Thyroid gland (tissue), 4 donors: ENCODE data around the gene SATL1. TPM values are rescaled to one million over a fixed set of nuclear protein-coding genes. Genes with fewer than 3 reads are reported as not detected.

Experiments used
- DNase-seq, 2 donors: peaks; one replicate each; pipeline ENCODE4 v3.0.0-alpha.2; 2019
- H3K27ac ChIP-seq, 3 donors: fragments of 200-600 bp; sonication (generic); 1 replicate in 2 of 3; 2 replicates in 1 of 3; pipeline ENCODE4 v1.5.1; 2016 to 2019; ENCODE audit warnings: mild to moderate bottlenecking in 1 of 3, moderate library complexity in 1 of 3
- H3K27me3 ChIP-seq: fragments of 200-600 bp; sonication (generic); one replicate; pipeline ENCODE4 v1.5.1; 2019
- H3K36me3 ChIP-seq, 2 donors: fragments of 200-600 bp; sonication (generic); one replicate each; pipeline ENCODE4 v1.5.1; 2016 to 2019
- H3K4me1 ChIP-seq, 2 donors: fragments of 200-600 bp; sonication (generic); one replicate each; pipeline ENCODE4 v1.5.1; 2017 to 2019
- H3K4me3 ChIP-seq, 3 donors: fragments of 200-600 bp; sonication (generic); replicated peaks in 1 of 3; 1 replicate in 2 of 3; 2 replicates in 1 of 3; pipeline ENCODE4 v1.5.1; 2016; ENCODE audit warnings: mild to moderate bottlenecking in 1 of 3
- H3K9me3 ChIP-seq: fragments of 200-600 bp; sonication (generic); one replicate; pipeline ENCODE4 v1.5.1; 2017
- POLR2A ChIP-seq, 2 donors: fragments of 450-650 bp; IDR thresholded peaks; one replicate each; pipeline ENCODE4 v1.6.1; 2017; ENCODE audit warnings: antibody characterized with exemption in 2 of 2, mild to moderate bottlenecking in 2 of 2, moderate library complexity in 1 of 2
- WGBS, 2 donors: methylation state at CpG; one replicate each; pipeline ENCODE4 v1.1.5; 2017; 5-methylcytosine and 5-hydroxymethylcytosine counted together
- intact Hi-C: fragments of 100-400 bp; cut with DNase I; formaldehyde crosslinking; loops from one replicate; pipeline ENCODE4 v1.15.1; 2023
- total RNA-seq, 4 donors: library from RNA; depleted of rRNA; stranded (reverse); fragments of >200 nt; gene quantifications; one replicate each; pipeline ENCODE4 v1.2.3, GENCODE V29; 2016
- TF ChIP-seq, protein P1 (sequence below), 6 experiments: fragments of 200-600 bp in 3 of 6; fragments of 450-650 bp in 3 of 6; sonication (generic) in 3 of 6; IDR thresholded peaks; one replicate each; pipeline ENCODE4 v1.5.1; 2016 to 2019; ENCODE audit warnings: antibody characterized with exemption in 6 of 6, mild to moderate bottlenecking in 2 of 6, inconsistent platforms in 1 of 6, moderate library complexity in 1 of 6

Gene SATL1
- total RNA-seq, 4 donors from 2014 or later, result 0.13 TPM; not detected in 3

DNA sequence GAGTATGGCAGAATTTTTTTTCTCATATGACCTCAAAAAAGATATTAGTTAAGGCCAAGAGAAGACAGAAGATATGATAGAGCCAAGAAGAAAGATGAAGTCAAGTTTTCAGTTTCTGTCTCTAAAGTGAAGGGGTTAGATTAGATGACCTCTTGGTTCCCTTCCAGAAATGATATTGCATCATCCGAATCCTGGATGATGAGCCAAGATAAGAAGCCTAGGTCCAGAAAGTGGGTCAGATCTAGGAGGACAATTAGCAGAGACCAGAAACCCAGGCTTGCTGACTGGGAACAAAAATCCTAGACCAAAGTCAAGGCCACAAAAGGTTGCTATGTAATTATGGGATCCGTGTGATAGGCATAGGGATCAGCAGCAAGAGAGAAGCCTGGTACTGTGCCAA is 20.2 kb downstream of the SATL1 start:
- no peaks in the 10 kb centered on the region for H3K36me3 ChIP-seq
- 68 to 81% methylated on average over 2 of the region's 2 CpGs for WGBS, 2 donors
- DNase-seq, result no peak
- no peak for TF ChIP-seq POLR2A (IDR thresholded peaks at IDR 0.05)
- TF ChIP-seq, protein P1, sequence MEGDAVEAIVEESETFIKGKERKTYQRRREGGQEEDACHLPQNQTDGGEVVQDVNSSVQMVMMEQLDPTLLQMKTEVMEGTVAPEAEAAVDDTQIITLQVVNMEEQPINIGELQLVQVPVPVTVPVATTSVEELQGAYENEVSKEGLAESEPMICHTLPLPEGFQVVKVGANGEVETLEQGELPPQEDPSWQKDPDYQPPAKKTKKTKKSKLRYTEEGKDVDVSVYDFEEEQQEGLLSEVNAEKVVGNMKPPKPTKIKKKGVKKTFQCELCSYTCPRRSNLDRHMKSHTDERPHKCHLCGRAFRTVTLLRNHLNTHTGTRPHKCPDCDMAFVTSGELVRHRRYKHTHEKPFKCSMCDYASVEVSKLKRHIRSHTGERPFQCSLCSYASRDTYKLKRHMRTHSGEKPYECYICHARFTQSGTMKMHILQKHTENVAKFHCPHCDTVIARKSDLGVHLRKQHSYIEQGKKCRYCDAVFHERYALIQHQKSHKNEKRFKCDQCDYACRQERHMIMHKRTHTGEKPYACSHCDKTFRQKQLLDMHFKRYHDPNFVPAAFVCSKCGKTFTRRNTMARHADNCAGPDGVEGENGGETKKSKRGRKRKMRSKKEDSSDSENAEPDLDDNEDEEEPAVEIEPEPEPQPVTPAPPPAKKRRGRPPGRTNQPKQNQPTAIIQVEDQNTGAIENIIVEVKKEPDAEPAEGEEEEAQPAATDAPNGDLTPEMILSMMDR (IDR thresholded peaks at IDR 0.05), result no peak
- H3K4me3 ChIP-seq, result no peak overlapping the region
- no peaks in the 10 kb centered on the region for H3K27me3 ChIP-seq
- H3K4me1 ChIP-seq, result no peaks in the 10 kb centered on the region
- H3K27ac ChIP-seq, result no peak overlapping the region
- no peaks in the 10 kb centered on the region for H3K9me3 ChIP-seq
- intact Hi-C loops, result no loop called here

DNA sequence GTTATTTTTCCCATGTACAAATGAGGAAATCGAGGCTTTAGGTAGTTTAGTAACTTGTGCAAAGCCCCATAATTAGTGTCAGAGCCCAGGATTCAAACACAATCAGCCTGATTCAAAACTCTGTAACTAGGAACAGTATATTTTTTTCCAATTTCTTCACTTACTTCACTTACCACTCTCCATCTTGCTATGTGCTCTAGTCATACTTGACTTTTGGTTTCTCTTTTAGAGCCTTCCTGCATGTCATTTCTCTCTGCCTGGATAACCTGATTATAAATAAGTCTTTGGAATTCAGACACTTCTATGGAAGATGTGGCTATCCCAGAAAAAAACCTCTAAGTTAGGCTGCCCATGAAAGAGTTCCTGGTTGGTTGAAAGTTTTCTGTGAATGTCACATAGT is 22.2 kb downstream of the SATL1 start:
- 73 to 85% methylated on average over 1 of the region's 1 CpG for WGBS, 2 donors

DNA sequence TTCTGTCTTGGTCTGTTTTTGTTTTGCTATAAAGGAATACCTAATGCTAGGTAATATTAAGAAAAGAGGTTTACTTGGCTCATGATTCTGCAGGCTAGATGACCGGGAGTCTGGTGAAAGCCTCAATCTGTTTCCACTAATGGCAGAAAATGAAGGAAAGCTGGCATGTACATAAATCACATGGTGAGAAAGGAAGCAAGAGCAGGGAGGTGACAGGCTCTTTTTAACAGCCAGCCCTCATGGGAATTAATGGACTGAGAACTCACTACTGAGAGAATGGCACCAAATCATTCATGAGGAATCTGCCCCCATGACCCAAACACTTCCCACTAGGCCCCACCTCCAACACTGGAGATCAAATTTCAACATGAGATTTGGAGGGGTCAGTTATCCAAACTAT is 27.6 kb downstream of the SATL1 start:
- WGBS, 2 donors, result 79 to 85% methylated on average over 1 of the region's 1 CpG
- TF ChIP-seq POLR2A (IDR thresholded peaks at IDR 0.05), result no peak
- TF ChIP-seq, protein P1 (IDR thresholded peaks at IDR 0.05), result no peak
- H3K4me3 ChIP-seq, result no peak overlapping the region

More for the DNA sequence above, 22.2 kb downstream of the SATL1 start:
- no peaks in the 10 kb centered on the region for H3K4me1 ChIP-seq
- H3K9me3 ChIP-seq, result no peaks in the 10 kb centered on the region
- H3K27me3 ChIP-seq, result no peaks in the 10 kb centered on the region
- no peak overlapping the region for H3K27ac ChIP-seq
- no peak for DNase-seq
- intact Hi-C loops, result no loop called here
- H3K4me3 ChIP-seq, result no peak overlapping the region
- no peaks in the 10 kb centered on the region for H3K36me3 ChIP-seq
- TF ChIP-seq POLR2A (IDR thresholded peaks at IDR 0.05), result no peak
- TF ChIP-seq, protein P1 (IDR thresholded peaks at IDR 0.05), result no peak

DNA sequence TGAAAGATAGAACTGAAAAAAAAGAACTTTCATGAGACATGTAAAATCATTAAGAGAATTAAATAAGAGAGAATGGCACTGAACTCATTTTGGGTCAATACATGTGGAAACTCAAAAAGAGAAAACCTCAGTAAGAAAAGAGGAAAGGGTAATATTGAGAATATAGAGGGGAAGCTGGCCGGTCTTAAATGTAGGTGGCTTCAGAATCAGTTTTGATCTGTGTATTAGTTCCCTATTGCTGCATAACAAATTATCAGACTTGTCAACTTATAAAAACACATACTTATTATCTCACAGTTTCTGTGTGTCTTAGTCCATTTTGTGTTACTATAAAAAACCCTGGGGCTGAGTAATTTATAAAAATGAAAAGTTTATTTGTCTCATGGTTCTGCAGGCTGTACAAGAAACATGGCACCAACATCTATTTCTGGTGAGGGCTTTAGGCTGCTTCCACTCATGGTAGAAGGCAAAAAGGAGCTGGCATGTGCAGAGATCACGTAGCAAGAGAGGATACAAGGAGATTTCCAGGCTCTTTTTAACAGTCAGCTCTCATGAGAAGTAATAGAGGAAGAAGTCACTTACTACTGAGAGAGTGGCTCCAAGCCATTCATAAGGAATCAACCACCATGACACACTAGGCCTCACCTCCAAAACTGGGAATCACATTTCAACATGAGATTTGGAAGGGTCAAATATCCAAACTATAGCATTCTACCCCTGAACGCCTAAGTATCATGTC is 29.6 kb downstream of the SATL1 start:
- H3K27ac ChIP-seq, result no peak overlapping the region
- H3K9me3 ChIP-seq, result no peaks in the 10 kb centered on the region
- no peak overlapping the region for H3K4me3 ChIP-seq
- no peak for TF ChIP-seq POLR2A (IDR thresholded peaks at IDR 0.05)
- TF ChIP-seq, protein P1 (IDR thresholded peaks at IDR 0.05), result no peak
- H3K4me1 ChIP-seq, result no peaks in the 10 kb centered on the region
- H3K27me3 ChIP-seq, result no peaks in the 10 kb centered on the region
- 88 to 90% methylated on average over 3 of the region's 3 CpGs for whole genome bisulfite sequencing, 2 donors
- no peaks in the 10 kb centered on the region for H3K36me3 ChIP-seq
- no peak for DNase-seq
- intact Hi-C loops, result no loop called here

More for the DNA sequence above, 27.6 kb downstream of the SATL1 start:
- Histone ChIP-seq H3K27me3 (no peaks in the 10 kb centered on the region), H3K9me3 (no peaks in the 10 kb centered on the region), H3K4me1 (no peaks in the 10 kb centered on the region), H3K36me3 (no peaks in the 10 kb centered on the region), H3K27ac (no peak overlapping the region)
- no peak for DNase-seq
- intact Hi-C loops, result no loop called here

DNA sequence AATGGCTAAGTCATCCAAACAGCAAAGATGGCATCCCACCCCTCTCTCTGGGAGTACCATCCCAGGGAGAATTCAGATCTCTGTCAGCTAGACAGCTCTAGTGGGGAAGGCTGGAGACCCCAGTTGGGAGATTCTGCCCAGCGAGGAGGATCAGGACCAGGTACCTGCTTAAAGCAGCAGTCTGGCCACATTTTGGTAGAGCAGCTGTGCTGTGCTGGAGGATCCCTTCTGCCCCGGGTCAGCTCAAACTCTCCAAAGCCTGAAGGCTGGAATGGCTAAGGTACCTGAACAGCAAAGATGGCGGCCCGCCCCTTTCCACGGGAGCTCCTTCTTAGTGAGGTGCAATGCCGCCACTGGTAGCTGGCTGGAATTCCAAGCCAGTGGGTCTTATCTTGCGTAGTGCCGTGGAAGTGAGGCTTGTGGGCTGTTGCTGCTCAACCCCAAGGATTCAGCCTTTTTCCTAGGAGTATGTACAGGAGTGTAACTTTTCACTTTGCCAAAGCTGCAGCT is 40.1 kb downstream of the SATL1 start:
- no peak for TF ChIP-seq POLR2A (IDR thresholded peaks at IDR 0.05)
- TF ChIP-seq, protein P1 (IDR thresholded peaks at IDR 0.05), result no peak
- DNase-seq, result no peak
- H3K36me3 ChIP-seq, result no peaks in the 10 kb centered on the region

More for the DNA sequence above, 40.1 kb downstream of the SATL1 start:
- no peaks in the 10 kb centered on the region for H3K4me1 ChIP-seq
- H3K9me3 ChIP-seq, result no peaks in the 10 kb centered on the region
- intact Hi-C loops, result no loop called here
- WGBS, 2 donors, result 92 to 95% methylated on average over 3 to 6 of the region's 8 CpGs
- no peaks in the 10 kb centered on the region for H3K27me3 ChIP-seq
- H3K27ac ChIP-seq, result no peak overlapping the region
- no peak overlapping the region for H3K4me3 ChIP-seq
